Hematopoietic multipotent progenitor cell treated with erythropoietin and hydrocortisone succinate and interleukin-3 and kit ligand, for 17 days (in vitro differentiated cells): ENCODE data around the gene NRXN3.

Experiments used
- DNase-seq: peaks from one replicate; pipeline ENCODE4 v3.0.0-alpha.2; 2015; ENCODE audit warnings: low spot score

The NRXN3 gene

DNA sequence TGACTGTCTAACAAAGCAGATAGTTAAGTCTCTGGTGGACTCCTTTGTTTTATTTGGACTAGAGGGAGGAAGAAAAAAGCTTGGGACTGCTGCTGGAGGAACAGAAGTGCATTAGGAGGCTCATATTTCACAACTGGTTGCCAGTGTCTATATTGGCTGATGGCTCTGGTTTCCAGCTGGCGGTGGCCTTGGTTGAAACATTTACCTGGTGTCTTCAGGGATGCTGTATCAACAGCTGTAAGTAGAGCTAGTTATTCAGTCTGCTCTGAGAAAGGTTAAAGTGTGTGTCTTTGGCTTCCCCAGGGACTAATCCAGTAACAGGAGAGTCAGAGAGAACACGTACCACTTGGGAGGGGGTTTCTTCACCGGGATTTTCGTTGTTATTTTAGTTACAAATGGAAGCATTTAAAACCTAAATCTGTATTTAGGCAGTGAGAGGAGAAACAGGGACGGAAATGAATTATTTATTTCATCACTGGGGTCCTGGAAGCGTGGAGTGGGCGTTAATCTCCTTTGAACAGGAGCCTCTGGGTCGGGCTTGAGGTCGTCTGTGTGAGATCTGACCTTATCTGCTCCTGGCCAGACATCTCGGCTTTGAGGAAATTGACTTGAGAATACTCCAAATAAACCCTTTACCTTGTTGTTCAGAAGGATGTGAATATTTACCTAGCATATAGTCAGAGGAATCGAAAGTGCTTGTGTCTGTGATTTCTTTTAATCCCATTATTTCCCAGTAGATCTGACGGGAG is 149.9 kb downstream of the NRXN3 start:
- peak; percentile 70 for DNase-seq

DNA sequence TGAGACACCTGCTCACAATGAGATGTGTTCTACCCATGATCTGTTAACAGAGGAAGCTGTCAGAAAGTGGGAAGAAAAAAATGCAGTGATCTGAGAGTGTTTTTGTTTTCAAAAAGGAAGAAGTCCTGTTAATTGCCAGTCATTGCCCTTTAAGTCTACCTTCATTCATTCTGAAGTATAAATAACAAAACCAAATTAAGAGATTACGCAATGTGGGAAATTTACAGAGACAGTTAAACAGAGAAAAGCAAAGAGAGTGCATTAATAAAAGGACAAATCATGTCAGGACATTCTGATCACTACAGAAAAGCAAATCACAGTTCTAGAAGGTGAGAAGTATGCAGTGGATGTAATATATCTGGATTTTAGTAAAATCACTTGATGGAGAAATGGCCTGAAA is 154.2 kb downstream of the NRXN3 start:
- no peak for DNase-seq

DNA sequence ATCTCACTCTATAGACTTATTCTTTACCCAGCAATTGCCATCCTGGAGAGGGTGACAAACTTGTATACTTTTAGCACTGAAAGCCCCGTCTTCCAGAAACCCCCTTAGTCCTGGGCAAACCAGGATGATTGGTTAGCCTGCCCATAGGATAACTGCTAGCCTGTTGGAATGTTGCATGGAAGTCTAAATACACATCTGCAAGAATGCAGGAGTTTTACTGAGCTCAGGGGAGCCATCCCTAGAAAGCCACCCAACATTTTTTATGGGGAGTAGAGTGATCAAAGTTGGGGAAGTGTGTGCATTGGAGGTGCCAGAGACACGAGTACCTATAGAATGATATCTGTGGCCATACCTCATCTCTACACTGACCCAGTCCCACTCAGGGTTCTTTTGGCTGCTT is 155.7 kb downstream of the NRXN3 start:
- DNase-seq = no peak

DNA sequence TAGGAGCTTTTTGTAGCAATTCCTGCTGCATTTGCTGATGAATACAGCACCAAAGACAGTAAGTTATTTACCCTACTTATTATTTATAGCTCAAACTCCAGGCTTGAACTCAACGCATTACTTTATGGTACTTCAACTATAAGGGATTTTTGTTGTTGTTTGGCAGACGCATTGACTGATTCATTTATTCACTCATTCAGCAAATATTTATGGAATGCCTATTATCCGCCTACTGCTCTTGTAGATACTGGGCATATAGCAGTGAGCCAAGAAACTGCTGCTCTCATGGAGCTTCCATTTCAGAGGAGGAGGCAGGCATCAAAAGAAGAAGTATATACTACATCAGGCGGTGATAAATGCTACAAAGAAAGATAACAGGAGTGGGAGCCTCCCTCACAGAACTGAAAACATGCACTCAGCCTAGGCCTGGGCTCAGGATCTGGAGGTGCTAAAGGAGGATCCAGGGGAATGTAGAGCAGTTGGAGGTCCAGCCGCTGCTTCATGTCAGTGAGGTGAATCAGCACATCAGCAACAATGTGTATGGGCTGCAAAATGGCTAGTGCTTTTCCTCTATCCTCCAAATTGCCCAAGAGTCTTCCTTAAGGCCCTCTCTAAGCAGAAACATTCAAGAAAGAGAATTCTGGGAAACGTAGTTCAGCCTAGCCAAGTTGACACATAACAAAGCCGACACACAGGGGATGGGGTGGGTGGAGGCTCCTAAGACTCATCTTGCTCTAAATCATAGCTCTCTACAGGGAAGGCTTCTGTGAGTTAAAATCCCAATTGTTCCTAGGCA is 157.5 kb downstream of the NRXN3 start:
- DNase-seq = no peak

DNA sequence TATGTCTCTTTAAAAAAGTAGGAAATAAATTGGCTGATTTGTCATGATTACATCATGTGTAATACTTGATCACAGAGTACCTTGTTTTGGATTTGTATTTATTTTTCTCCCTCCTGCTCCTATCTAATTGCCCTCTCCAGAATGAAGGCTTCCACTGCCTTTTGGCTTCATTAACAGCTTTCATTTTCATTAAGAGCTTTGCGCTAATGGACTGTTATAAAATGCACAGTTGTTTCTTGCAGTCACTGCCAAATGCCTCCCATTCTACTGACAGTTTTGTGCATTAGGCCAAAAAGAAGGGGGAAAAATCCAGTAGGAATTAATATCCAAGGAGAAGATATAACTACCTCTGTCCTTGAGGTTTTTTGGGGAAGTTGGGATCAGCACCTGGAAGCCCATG is 159.2 kb downstream of the NRXN3 start:
- DNase-seq = no peak

DNA sequence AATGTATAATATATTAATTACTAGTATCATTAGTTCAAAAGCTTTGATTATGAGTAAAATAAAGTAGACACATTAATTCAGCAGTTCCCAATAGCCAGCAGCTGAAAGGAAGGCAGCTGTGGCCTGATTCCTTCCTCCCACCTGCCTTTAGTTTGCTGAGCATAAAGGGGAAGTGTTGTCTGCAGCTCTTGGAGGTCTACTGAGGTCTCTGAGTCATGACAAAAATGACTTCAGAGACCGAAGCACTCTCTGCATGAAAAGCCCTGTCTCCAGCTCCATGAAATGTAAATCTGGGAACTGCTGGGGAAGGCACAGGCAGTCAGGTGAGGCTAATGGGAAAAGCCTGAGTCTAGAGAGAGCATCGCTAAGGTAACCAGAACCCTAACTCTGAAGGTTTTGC is 165.4 kb downstream of the NRXN3 start:
- DNase-seq = no peak

DNA sequence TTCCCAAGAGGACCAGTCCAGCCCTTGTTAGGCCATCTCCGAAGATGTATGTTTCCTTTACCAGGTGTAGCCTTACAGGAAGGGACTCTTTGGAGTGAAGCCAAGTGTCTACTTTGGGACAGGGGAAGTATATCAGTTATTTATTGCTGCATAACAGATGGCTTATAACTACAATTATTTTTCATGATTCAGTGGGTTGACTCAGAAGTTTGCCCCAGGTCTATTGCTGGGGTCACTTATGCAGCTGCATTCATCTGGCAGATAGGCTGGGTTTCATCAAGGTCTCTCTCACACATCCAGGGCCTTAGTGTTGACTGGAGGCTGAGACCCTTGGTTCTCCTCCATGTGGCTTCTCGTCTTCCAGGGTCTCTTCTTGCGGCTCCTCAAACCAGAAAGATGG is 170.1 kb downstream of the NRXN3 start:
- no peak for DNase-seq

DNA sequence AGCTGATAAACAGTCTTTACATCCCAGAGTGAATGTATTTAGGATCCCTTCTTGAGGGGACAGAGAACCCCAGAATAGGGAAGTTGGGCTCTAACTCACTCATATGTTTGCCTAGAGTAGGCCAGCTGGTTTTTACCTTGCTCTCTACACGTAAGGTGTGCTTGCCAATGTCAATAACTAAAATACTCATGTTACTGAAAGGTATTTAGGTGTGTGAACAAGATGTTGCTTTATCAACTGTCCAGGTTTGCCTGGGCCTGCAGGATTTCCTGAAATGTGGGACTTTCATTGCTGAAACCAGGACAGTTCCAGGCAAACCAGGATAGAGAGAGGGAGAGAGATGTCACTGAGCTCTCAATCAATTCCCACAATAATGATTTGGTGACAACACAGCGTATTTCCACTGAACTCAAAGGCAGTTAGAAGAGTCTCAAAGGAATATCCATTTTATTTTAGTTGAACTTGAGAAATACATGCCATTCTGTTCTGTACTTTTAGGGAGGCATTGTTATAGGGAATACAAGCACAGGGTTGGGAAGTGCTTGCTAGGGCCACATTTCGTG is 171.7 kb downstream of the NRXN3 start:
- DNase-seq = no peak

DNA sequence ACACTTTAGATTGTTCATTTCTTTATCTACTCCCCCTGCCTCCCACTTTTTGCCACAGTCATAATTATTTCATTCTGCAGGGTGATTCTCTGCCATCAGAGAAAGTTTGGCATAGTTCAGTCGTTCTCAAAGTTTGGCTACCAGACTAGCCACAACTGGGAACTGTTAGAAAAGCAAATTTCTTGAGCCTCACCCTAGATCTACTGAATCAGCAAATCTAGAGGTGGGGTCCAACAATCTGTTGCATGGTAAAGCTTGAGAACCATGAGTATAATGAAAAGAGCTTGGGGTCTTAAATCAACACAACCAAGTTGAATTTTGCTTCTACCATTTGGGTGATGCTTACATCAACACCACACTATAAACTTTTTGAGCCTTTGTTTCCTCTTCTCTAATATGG is 172.7 kb downstream of the NRXN3 start:
- DNase-seq = no peak

DNA sequence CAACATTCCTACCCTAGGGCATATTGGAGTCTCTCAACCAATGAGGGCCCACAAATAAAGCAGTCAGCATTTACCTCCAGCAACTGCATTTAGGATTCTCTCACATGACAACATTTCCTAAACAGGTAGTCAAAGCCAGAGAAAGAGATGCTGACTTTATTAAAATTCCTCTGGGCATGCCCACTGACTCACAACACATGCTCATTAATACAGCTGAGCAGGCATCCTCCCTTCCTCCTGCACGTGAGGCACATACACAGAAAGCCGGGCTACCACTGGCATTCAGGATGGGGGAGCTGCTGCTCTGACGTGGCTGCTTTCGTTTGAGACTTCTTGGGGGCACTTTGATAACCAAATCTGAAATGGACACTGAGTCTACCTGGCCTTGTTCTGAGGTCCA is 174.1 kb downstream of the NRXN3 start:
- DNase-seq = no peak

DNA sequence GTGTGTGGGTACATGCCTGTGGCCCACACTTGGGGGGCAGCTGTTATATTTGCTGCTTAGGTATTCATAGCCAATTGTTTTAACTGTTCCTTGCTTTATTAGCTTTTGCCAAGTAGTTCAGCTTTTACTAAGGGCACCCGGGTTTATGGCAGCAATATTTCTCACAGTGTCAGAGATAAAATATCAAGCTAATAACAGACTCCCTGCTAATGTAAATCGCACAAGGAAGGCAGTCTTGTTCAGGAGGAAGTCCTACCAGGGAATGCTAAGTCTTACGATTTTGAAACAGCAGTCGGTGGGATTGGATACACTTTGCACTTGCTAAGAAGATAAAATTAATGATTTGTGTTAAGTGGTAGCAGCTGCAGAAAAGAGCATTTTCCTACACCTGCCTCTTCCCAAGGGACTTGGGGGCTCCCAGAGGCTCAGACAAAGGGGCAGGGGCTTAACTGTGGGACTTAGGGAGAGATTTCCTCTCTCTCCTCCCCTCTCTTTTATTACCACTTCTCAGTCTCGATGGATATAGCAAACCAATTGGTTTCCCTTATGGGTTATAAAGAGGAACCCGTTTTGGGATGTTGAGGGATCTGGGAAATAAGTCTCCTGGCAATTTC is 175.1 kb downstream of the NRXN3 start:
- DNase-seq = no peak

DNA sequence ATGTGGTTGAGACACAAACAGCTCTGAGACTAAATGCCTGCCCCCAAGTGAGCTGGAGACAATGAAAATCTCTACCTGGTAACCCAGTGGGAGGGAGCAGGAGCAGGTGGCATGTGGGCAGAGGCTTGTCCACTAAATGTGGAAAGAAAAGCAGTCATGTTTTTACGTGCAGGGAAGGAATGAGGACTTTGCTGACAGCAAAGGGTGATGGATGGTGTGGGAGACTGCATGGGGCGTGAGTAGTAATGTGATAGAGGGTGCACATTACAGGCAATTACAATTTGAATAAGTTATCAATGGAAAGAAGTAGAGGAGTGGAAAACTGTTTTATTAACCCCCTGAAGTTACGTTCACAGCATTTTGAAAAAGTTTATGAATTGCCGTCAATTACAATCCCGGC is 176.6 kb downstream of the NRXN3 start:
- DNase-seq = no peak

DNA sequence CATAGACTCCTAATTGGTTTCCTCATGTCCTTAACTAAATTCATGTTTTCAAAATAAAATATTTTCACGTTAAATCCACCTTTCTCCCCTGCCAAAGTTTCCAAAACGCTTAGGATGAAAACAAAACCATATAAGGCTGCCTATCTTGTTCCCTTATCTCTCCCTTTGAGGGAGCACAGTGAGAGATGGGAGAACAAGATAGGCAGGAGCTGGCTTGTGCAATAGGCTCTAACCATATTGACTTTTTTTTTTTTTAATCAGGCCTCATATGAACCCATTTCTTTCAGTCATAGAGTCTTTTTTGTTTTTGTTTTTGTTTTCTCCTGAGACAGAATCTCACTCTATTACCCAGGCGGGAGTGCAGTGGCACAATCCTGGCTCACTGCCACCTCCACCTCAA is 184.9 kb downstream of the NRXN3 start:
- DNase-seq = no peak

DNA sequence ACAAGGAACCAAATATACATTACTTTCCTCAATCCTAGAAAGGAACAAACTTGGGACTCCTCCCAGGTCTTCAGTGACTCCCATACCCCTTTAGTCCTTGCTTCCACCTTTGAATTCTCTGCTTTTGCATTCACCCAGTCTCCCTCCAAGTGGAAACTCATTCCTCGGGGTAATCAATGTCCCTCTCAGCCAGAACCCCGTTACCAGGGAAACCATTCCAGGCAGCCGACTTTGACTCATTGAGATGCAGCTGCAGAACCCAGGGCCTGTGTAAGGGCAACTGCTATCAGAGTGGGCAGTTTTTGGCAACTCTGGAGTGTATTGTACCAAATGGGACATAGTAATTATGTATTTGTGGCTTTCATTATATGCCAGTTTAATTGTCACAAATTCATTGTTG is 186.2 kb downstream of the NRXN3 start:
- no peak for DNase-seq

DNA sequence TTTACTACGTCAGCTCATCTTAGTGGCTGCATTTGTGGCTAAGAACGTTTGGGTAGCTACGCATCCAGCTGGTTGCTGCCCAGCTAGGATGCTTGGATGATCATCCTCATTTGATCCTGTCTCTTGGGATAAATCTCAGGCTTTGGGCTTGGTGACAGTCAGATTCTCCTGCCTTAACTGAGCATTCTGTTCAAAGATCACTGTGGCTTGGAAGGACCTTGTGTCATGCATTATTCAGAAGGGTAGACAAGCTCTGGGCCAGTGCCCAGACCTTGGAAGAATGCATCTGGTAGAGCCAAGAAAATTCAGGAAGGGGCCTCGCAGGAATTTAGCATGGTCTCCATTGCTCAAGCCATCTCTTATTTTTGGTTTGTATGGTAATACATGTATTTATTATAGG is 188.4 kb downstream of the NRXN3 start:
- no peak for DNase-seq

DNA sequence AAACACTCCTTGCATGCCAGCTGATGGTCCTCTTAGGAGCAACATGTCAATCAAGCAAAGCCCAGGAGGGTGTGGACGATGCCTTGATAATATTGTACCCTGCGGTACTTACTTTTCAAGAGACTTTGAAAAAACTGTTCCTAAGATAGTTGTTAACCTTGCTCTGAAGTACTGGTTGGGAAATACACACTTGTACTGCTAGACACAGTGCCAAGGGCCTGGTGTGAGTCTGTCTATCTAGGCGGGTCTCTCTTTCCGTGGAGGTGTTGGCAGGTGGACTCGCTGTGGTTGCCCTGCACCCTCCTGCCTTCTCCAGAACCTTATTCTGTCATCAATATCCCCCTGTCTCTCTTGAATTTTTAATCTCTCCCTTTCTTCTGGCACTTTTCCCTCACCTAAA is 189.4 kb downstream of the NRXN3 start:
- DNase-seq = no peak

DNA sequence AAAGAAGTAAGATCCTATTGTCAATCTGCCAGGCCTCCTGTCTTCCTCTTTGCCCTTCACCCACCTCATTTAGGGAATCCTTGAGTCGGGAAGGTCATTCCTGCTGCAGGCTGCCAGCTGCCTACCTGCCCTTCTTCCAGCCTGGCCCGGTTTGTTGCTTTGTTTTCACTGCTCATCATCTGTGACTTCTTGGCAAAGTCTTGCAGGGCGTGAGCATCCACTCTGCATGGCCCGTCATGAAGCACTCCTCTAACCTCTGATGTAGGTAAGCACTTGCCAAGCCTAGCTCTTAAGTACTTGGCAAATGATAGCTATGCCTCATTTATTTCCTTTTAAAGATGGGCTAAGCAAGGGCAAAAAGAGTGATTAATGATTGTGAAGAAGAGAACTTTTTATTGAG is 192.8 kb downstream of the NRXN3 start:
- no peak for DNase-seq

DNA sequence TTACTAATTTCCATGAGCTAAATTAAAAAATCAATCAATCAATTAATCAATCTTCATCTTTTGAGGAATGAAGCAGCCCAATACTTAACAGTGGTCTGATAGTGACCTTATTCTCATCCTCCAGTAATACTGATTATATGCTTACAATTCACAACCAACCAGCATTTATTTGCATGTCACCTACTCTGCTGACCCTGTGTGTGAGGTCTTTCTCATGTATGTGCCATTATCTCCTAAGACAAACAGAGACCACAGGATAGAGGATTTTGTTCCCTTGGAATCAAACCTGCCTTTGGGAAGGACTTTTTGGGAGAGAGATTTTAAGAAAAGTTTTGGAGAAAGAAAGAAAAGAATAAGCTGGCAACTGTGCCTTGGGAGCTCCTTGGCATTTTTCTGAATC is 197.2 kb downstream of the NRXN3 start:
- no peak for DNase-seq

DNA sequence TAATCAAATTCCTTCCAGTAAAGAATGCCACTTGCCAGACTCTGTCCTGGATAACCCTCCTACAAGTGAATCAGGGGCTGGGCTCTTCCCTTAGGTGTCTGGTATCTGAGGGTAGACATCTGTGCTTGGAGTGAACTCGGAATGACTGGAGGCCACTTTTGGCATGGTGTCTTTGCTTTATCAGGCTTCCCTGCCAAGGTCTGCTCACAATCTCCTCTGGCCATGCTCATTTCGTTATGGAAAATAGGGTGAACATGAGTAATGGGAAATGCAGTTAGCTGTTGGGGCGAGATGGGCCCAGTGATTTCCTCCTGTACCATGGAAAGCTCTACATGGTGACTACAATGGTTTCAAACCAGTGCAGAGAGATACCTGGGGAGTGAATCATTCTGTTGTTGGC is 212.9 kb downstream of the NRXN3 start:
- DNase-seq = no peak

DNA sequence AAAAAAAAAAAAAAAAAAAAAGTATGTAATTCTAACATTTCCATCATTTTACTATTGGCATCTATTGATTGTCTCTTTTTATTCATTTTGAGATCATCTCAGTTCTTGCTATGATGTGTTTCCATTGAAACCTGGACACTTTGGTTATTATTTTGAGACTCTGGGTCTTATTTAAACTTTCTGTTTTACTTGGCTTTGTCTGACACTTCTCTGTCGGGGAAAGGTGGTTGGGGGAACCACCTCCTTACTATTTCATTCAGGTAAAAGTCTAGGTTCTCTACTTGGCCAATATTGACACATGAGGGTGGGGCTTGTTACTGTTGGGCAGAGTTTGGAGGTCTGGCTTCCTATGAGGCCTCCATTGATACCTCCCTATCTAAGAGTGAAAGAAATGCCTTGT is 228.0 kb downstream of the NRXN3 start:
- DNase-seq = no peak

DNA sequence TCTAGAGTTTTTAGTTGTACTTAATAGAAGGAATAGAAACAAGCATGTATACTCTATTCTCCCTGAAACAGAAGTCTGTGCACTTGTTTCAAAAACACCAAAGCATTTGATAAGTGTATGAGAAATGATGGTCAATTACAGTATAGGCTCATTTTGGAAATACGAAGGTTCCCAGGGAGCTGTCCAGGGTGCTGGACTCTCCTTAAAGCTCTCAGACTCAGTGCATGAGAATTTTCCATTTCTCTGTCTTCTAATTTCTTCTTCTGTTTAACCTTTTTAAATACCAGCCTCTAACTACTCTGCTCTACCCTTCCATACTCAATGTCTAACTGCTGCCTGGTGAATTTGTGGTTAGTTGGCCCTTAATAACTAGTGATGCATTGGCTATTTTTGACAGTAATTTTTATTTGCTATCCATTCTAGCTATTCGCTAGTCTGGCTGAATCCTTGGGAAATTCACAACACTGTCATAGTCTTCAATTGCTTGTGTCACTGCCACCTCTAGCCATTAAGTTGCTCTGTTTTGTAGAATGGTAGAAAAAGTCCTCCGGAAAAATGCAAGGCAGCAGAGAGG is 229.2 kb downstream of the NRXN3 start:
- peak; percentile 21 for DNase-seq

DNA sequence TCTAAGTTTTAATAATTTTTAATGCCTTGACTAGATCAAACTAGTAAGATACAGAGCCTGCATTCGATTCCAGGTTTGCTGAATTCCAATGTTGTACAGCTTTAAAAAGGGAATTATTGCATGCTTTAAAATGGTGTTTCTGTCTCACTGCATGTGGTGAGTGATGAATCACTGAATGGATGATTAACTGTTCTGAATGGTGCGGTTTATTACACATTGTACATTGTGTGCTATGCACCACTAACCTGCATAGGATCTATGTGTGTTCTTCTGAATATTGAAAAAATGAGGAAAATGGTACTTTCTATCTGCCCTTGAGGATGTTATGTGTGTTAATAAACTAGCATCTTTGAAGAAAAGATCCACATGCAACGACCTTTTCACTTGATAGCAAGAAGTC is 231.7 kb downstream of the NRXN3 start:
- DNase-seq = no peak
